ENCODE results near the gene FGF12.

The FGF12 gene

DNA sequence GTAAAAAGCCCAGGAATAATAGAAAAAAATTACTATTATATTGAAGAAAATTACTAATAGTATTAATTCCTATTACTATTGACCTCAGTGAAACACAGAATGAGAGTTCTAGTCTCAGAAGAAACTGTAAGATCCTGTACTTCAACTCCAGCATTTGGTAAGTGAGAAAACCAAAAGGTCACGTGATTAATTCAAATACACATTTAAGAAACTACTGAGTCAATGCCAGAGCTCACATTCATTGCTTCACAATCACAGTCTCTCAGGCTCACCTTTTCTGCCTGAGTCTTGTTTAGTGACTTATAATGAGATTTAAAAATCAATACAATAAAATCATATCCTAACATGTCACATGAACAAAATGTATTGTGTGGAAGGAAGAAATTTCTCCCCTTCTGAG is 556.1 kb downstream of the FGF12 start:
- H3K9me3 ChIP-seq (ENCODE audit: control insufficient read depth in 1 of 2, low read length in 2 of 2): no peaks in the 10 kb centered on the region
- no peaks in the 10 kb centered on the region for H3K4me1 ChIP-seq (ENCODE audit: control insufficient read depth in 1 of 2, insufficient read depth in 2 of 2, low read length in 2 of 2)
- H3K27me3 ChIP-seq (ENCODE audit: low read depth, low read length): no peaks in the 10 kb centered on the region
- H3K4me3 ChIP-seq (ENCODE audit: low read depth in 1 of 2, low read length in 2 of 2): no peak overlapping the region
- no peak overlapping the region for H3K27ac ChIP-seq (ENCODE audit: low read length)
- no peaks in the 10 kb centered on the region for H3K36me3 ChIP-seq (ENCODE audit: control insufficient read depth in 1 of 2, insufficient read depth in 2 of 2, low read length in 2 of 2)

GRCh38 chr3:192170659-192171058 is 556.7 kb downstream of the FGF12 start:
- H3K4me3 ChIP-seq (ENCODE audit: low read depth in 1 of 2, low read length in 2 of 2): no peak overlapping the region
- H3K4me1 ChIP-seq (ENCODE audit: control insufficient read depth in 1 of 2, insufficient read depth in 2 of 2, low read length in 2 of 2): no peaks in the 10 kb centered on the region
- H3K9me3 ChIP-seq (ENCODE audit: control insufficient read depth in 1 of 2, low read length in 2 of 2): no peaks in the 10 kb centered on the region
- H3K36me3 ChIP-seq (ENCODE audit: control insufficient read depth in 1 of 2, insufficient read depth in 2 of 2, low read length in 2 of 2): no peaks in the 10 kb centered on the region
- H3K27me3 ChIP-seq (ENCODE audit: low read depth, low read length): no peaks in the 10 kb centered on the region
- no peak overlapping the region for H3K27ac ChIP-seq (ENCODE audit: low read length)

DNA sequence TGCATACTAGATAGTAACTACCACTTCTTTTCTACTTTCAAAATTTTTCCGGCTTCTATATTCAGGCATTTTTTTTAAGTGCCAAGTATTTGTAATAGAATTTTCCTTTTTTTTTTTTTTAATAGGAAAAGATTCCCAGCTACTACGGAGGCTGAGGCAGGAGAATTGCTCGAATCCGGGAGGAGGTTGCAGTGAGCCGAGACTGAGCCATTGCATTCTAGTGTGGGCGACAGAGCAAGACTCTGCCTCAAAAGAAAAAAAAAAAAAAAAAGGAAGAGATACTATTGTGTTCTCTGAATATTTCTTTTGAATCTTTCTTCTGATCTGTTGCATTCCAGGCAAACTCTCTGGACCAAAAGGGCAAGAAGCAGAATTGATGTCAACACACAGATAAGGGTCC is 557.3 kb downstream of the FGF12 start:
- Histone ChIP-seq H3K27me3 (ENCODE audit: low read depth, low read length) (no peaks in the 10 kb centered on the region), H3K36me3 (ENCODE audit: control insufficient read depth in 1 of 2, insufficient read depth in 2 of 2, low read length in 2 of 2) (no peaks in the 10 kb centered on the region), H3K27ac (ENCODE audit: low read length) (no peak overlapping the region), H3K4me3 (ENCODE audit: low read depth in 1 of 2, low read length in 2 of 2) (no peak overlapping the region), H3K4me1 (ENCODE audit: control insufficient read depth in 1 of 2, insufficient read depth in 2 of 2, low read length in 2 of 2) (no peaks in the 10 kb centered on the region), H3K9me3 (ENCODE audit: control insufficient read depth in 1 of 2, low read length in 2 of 2) (no peaks in the 10 kb centered on the region)

- Histone ChIP-seq H3K36me3 (ENCODE audit: control insufficient read depth in 1 of 2, insufficient read depth in 2 of 2, low read length in 2 of 2) (no peaks in the 10 kb centered on the region), H3K27ac (ENCODE audit: low read length) (no peak overlapping the region), H3K4me1 (ENCODE audit: control insufficient read depth in 1 of 2, insufficient read depth in 2 of 2, low read length in 2 of 2) (no peaks in the 10 kb centered on the region), H3K9me3 (ENCODE audit: control insufficient read depth in 1 of 2, low read length in 2 of 2) (no peaks in the 10 kb centered on the region), H3K4me3 (ENCODE audit: low read depth in 1 of 2, low read length in 2 of 2) (no peak overlapping the region), H3K27me3 (ENCODE audit: low read depth, low read length) (no peaks in the 10 kb centered on the region)
Observed at GRCh38 chr3:192169332-192169915, 557.9 kb downstream of the FGF12 start.

DNA sequence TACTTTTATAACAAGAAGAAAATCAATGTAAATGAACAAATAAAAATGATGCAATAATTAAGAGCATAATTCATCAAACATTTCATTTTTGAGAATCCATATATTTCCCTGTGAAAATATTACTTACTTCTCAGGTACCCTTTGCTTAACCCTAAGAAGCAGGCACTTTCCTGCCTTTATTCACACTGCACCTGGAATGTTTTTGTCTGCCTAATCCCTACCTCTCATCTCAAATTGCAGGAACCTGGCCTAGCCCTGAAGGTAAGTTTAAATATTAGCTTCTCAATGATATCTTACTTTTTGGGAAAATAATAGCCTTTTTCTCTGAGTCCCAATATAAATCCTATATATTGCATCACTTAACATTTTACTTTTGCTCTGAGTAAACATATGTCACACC is 559.1 kb downstream of the FGF12 start:
- Histone ChIP-seq H3K4me3 (ENCODE audit: low read depth in 1 of 2, low read length in 2 of 2) (no peak overlapping the region), H3K36me3 (ENCODE audit: control insufficient read depth in 1 of 2, insufficient read depth in 2 of 2, low read length in 2 of 2) (no peaks in the 10 kb centered on the region), H3K27me3 (ENCODE audit: low read depth, low read length) (no peaks in the 10 kb centered on the region), H3K9me3 (ENCODE audit: control insufficient read depth in 1 of 2, low read length in 2 of 2) (no peaks in the 10 kb centered on the region), H3K27ac (ENCODE audit: low read length) (no peak overlapping the region), H3K4me1 (ENCODE audit: control insufficient read depth in 1 of 2, insufficient read depth in 2 of 2, low read length in 2 of 2) (no peaks in the 10 kb centered on the region)

GRCh38 chr3:192165552-192165951 is 561.8 kb downstream of the FGF12 start:
- no peaks in the 10 kb centered on the region for H3K27me3 ChIP-seq (ENCODE audit: low read depth, low read length)
- H3K36me3 ChIP-seq (ENCODE audit: control insufficient read depth in 1 of 2, insufficient read depth in 2 of 2, low read length in 2 of 2): no peaks in the 10 kb centered on the region
- H3K9me3 ChIP-seq (ENCODE audit: control insufficient read depth in 1 of 2, low read length in 2 of 2): no peaks in the 10 kb centered on the region
- no peaks in the 10 kb centered on the region for H3K4me1 ChIP-seq (ENCODE audit: control insufficient read depth in 1 of 2, insufficient read depth in 2 of 2, low read length in 2 of 2)
- H3K27ac ChIP-seq (ENCODE audit: low read length): no peak overlapping the region
- no peak overlapping the region for H3K4me3 ChIP-seq (ENCODE audit: low read depth in 1 of 2, low read length in 2 of 2)

DNA sequence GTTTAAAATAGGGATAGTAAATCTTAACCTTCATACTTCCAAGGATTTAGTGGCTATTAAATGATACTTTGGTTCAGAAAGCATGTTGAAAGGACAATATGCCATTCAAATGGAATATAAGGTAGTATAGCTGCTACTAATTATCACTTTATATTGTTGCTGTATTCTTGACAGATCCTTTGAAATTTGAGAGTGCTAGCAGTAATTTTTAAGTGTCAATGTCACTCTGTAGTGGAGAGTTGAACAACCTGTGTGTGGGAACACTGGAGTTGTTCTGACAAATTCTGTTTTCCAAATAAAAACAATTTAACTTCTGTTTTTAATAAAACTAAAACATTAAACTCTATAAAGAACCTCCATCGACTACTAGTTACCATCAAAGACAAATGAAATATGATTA is 565.7 kb downstream of the FGF12 start:
- Histone ChIP-seq H3K4me1 (ENCODE audit: control insufficient read depth in 1 of 2, insufficient read depth in 2 of 2, low read length in 2 of 2) (no peaks in the 10 kb centered on the region), H3K4me3 (ENCODE audit: low read depth in 1 of 2, low read length in 2 of 2) (no peak overlapping the region)

GRCh38 chr3:192156382-192156781 is 571.0 kb downstream of the FGF12 start:
- Histone ChIP-seq H3K4me1 (ENCODE audit: control insufficient read depth in 1 of 2, insufficient read depth in 2 of 2, low read length in 2 of 2) (no peaks in the 10 kb centered on the region), H3K36me3 (ENCODE audit: control insufficient read depth in 1 of 2, insufficient read depth in 2 of 2, low read length in 2 of 2) (no peaks in the 10 kb centered on the region), H3K27me3 (ENCODE audit: low read depth, low read length) (no peaks in the 10 kb centered on the region), H3K27ac (ENCODE audit: low read length) (no peak overlapping the region), H3K9me3 (ENCODE audit: control insufficient read depth in 1 of 2, low read length in 2 of 2) (no peaks in the 10 kb centered on the region), H3K4me3 (ENCODE audit: low read depth in 1 of 2, low read length in 2 of 2) (no peak overlapping the region)

More for the DNA sequence above, 565.7 kb downstream of the FGF12 start:
- Histone ChIP-seq H3K27me3 (ENCODE audit: low read depth, low read length) (no peaks in the 10 kb centered on the region), H3K36me3 (ENCODE audit: control insufficient read depth in 1 of 2, insufficient read depth in 2 of 2, low read length in 2 of 2) (no peaks in the 10 kb centered on the region), H3K9me3 (ENCODE audit: control insufficient read depth in 1 of 2, low read length in 2 of 2) (no peaks in the 10 kb centered on the region), H3K27ac (ENCODE audit: low read length) (no peak overlapping the region)

GRCh38 chr3:192155194-192155593 is 572.1 kb downstream of the FGF12 start:
- H3K27ac ChIP-seq (ENCODE audit: low read length): no peak overlapping the region

GRCh38 chr3:192133271-192133670 is 594.1 kb downstream of the FGF12 start:
- Histone ChIP-seq H3K27me3 (ENCODE audit: low read depth, low read length) (no peaks in the 10 kb centered on the region), H3K4me1 (ENCODE audit: control insufficient read depth in 1 of 2, insufficient read depth in 2 of 2, low read length in 2 of 2) (no peaks in the 10 kb centered on the region), H3K36me3 (ENCODE audit: control insufficient read depth in 1 of 2, insufficient read depth in 2 of 2, low read length in 2 of 2) (no peaks in the 10 kb centered on the region), H3K27ac (ENCODE audit: low read length) (no peak overlapping the region), H3K4me3 (ENCODE audit: low read depth in 1 of 2, low read length in 2 of 2) (no peak overlapping the region), H3K9me3 (ENCODE audit: control insufficient read depth in 1 of 2, low read length in 2 of 2) (no peaks in the 10 kb centered on the region)

More at GRCh38 chr3:192155194-192155593, 572.1 kb downstream of the FGF12 start:
- Histone ChIP-seq H3K4me3 (ENCODE audit: low read depth in 1 of 2, low read length in 2 of 2) (no peak overlapping the region), H3K9me3 (ENCODE audit: control insufficient read depth in 1 of 2, low read length in 2 of 2) (no peaks in the 10 kb centered on the region), H3K27me3 (ENCODE audit: low read depth, low read length) (no peaks in the 10 kb centered on the region), H3K36me3 (ENCODE audit: control insufficient read depth in 1 of 2, insufficient read depth in 2 of 2, low read length in 2 of 2) (no peaks in the 10 kb centered on the region), H3K4me1 (ENCODE audit: control insufficient read depth in 1 of 2, insufficient read depth in 2 of 2, low read length in 2 of 2) (no peaks in the 10 kb centered on the region)

DNA sequence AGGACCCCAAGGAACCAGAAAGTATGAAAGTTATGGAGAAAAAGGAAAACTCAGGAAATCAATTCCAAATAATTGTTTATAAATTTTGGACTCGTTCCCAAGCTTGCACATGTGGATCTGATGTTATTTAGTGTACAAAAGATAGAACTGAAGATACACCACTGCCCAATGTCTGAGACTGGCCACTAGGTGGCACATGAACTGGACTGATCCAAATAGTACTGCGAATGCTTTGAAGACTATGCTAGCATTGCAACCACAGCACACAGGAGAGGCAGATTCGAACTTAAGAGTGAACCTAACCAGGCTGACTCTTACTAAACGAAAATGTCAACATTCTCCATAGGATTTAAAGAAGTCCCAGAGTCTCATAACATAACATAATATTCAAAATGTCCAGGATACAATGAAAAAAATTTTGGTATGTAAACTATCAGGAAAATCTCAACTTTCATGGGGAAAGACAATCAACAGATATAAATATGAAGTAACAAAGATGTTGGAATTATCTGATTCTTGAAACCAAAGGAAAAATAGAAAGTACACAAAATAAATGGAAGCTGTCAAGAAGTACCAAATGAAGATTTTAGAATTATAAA is 596.7 kb downstream of the FGF12 start:
- Histone ChIP-seq H3K27ac (ENCODE audit: low read length) (no peak overlapping the region), H3K27me3 (ENCODE audit: low read depth, low read length) (no peaks in the 10 kb centered on the region), H3K4me3 (ENCODE audit: low read depth in 1 of 2, low read length in 2 of 2) (no peak overlapping the region), H3K4me1 (ENCODE audit: control insufficient read depth in 1 of 2, insufficient read depth in 2 of 2, low read length in 2 of 2) (no peaks in the 10 kb centered on the region), H3K9me3 (ENCODE audit: control insufficient read depth in 1 of 2, low read length in 2 of 2) (no peaks in the 10 kb centered on the region), H3K36me3 (ENCODE audit: control insufficient read depth in 1 of 2, insufficient read depth in 2 of 2, low read length in 2 of 2) (no peaks in the 10 kb centered on the region)

DNA sequence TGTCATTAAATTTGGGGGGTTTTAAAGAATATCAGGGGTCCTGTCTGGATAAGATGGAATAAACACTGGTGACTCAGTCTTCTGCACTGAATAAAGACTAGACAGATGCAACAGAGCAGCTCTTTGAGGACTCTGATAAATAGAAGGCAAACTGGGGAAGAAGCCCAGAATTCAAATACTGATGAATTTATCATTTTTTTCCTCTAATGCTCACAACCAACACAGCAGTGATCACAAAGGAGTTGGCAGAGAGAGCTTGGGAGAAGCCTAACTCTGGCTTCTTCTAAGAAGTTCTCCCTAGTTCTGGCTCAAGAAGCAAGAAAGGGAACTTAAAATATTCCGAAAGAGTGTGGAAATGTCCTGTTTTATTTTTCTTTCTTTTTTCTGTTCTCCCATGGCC is 597.8 kb downstream of the FGF12 start:
- Histone ChIP-seq H3K36me3 (ENCODE audit: control insufficient read depth in 1 of 2, insufficient read depth in 2 of 2, low read length in 2 of 2) (no peaks in the 10 kb centered on the region), H3K4me1 (ENCODE audit: control insufficient read depth in 1 of 2, insufficient read depth in 2 of 2, low read length in 2 of 2) (no peaks in the 10 kb centered on the region), H3K9me3 (ENCODE audit: control insufficient read depth in 1 of 2, low read length in 2 of 2) (no peaks in the 10 kb centered on the region), H3K27ac (ENCODE audit: low read length) (no peak overlapping the region), H3K4me3 (ENCODE audit: low read depth in 1 of 2, low read length in 2 of 2) (no peak overlapping the region), H3K27me3 (ENCODE audit: low read depth, low read length) (no peaks in the 10 kb centered on the region)

Data from muscle layer of duodenum (tissue), 2 donors.